K562 (cell line): Measurements from ENCODE around the gene LMX1B. TPM values are rescaled to one million over a fixed set of nuclear protein-coding genes. Genes with fewer than 3 reads are reported as not detected.

Source experiments
- ADNP ChIP-seq: fragments of 200-800 bp; sonication (Bioruptor generic); IDR thresholded peaks from 2 replicates; pipeline ENCODE4 v1.6.1; 2016; ENCODE audit warnings: missing genetic modification characterization, missing compliant biosample characterization
- CREB3L1 ChIP-seq: fragments of 450-650 bp; IDR thresholded peaks from 2 replicates; pipeline ENCODE4 v1.6.1; 2014; ENCODE audit warnings: low read depth, mild to moderate bottlenecking, moderate library complexity, borderline replicate concordance
- CREM ChIP-seq: IDR thresholded peaks from 2 replicates; pipeline ENCODE4 v1.6.1; 2014; ENCODE audit warnings: antibody characterized with exemption, low read depth
- CXXC5 ChIP-seq: fragments of 250-450 bp; sonication (Bioruptor Pico); IDR thresholded peaks from 2 replicates; pipeline ENCODE4 v1.8.0; 2022; ENCODE audit warnings: inconsistent platforms, mild to moderate bottlenecking, moderate library complexity
- FIP1L1 ChIP-seq: fragments of 200-400 bp; formaldehyde crosslinking; IDR thresholded peaks from 2 replicates; pipeline ENCODE4 v1.6.1; 2018; ENCODE audit warnings: mild to moderate bottlenecking, low read depth, low read length; ENCODE audit not compliant: poor library complexity, severe bottlenecking
- HCFC1 ChIP-seq: IDR thresholded peaks from 2 replicates; pipeline ENCODE4 v1.6.1; 2012; ENCODE audit warnings: low read depth, low read length, improper control_type of control experiment
- JUN ChIP-seq, 2 experiments: sonication (generic) in 1 of 2; formaldehyde crosslinking in 1 of 2; IDR thresholded peaks; 2 replicates each; pipeline versions ENCODE4 v1.6.1 to v1.8.0; 2012 to 2022; ENCODE audit warnings: borderline replicate concordance in 2 of 2, mild to moderate bottlenecking in 2 of 2, improper control_type of control experiment in 1 of 2, low read depth in 1 of 2, low read length in 1 of 2, missing genetic modification reagents in 1 of 2
- JUND ChIP-seq, 2 experiments: IDR thresholded peaks; 2 replicates in 1 of 2; 3 replicates in 1 of 2; pipeline ENCODE4 v1.6.1; 2011; ENCODE audit warnings: borderline replicate concordance in 2 of 2, low read depth in 2 of 2, low read length in 2 of 2, improper control_type of control experiment in 1 of 2, missing biosample characterization in 1 of 2, missing genetic modification characterization in 1 of 2, missing genetic modification reagents in 1 of 2
- L3MBTL2 ChIP-seq: fragments of 450-650 bp; IDR thresholded peaks from 2 replicates; pipeline ENCODE4 v1.6.1; 2016; ENCODE audit warnings: mild to moderate bottlenecking, moderate library complexity
- MCM2 ChIP-seq: fragments of 450-650 bp; IDR thresholded peaks from 2 replicates; pipeline ENCODE4 v1.6.1; 2017; ENCODE audit warnings: low read depth, mild to moderate bottlenecking
- MITF ChIP-seq: IDR thresholded peaks from 2 replicates; pipeline ENCODE4 v1.6.1; 2014; ENCODE audit warnings: antibody characterized with exemption
- PRPF4 ChIP-seq: fragments of 200-400 bp; formaldehyde crosslinking; IDR thresholded peaks from one replicate; pipeline ENCODE4 v1.6.1; 2017; ENCODE audit warnings: low read length, low read depth, mild to moderate bottlenecking; ENCODE audit not compliant: insufficient read depth, poor library complexity, severe bottlenecking
- RAD51 ChIP-seq: fragments of 450-650 bp; IDR thresholded peaks from 2 replicates; pipeline ENCODE4 v1.7.1; 2016; ENCODE audit warnings: low read depth, mild to moderate bottlenecking, borderline replicate concordance
- RBM25 ChIP-seq: fragments of 200-400 bp; formaldehyde crosslinking; IDR thresholded peaks from 2 replicates; pipeline ENCODE4 v1.6.1; 2018; ENCODE audit warnings: low read length, low read depth, moderate library complexity; ENCODE audit not compliant: severe bottlenecking
- RCOR1 ChIP-seq, 2 experiments: IDR thresholded peaks; 2 replicates each; pipeline ENCODE4 v1.6.1; 2012; ENCODE audit warnings: low read depth in 2 of 2, low read length in 2 of 2, borderline replicate concordance in 1 of 2, improper control_type of control experiment in 1 of 2
- SMC3 ChIP-seq: conservative IDR thresholded peaks from 2 replicates; pipeline ENCODE4 v1.6.1; 2011; ENCODE audit warnings: low read depth, low read length, improper control_type of control experiment; ENCODE audit not compliant: insufficient read depth
- polyA plus RNA-seq, 8 experiments: library from polyadenylated mRNA; depleted of rRNA in 4 of 8; stranded (reverse) in 5 of 8; unstranded in 3 of 8; fragments of >200 nt; fragmentation: Nextera tagmentation in 2 of 8; fragmentation: Illumina TruSeq in 1 of 8; extraction: Ambion mirVana in 2 of 8; extraction: Trizol in 1 of 8; gene quantifications; 2 replicates each; pipeline versions ENCODE4 v1.2.1 to v1.2.3, GENCODE V29; 2011 to 2014; ENCODE audit warnings: inconsistent platforms in 1 of 8, missing spikeins in 1 of 8
- total RNA-seq, 7 experiments: library from RNA; depleted of rRNA in 6 of 7; stranded (reverse); fragments of >200 nt in 6 of 7; fragmentation: Illumina TruSeq in 2 of 7; extraction: Trizol in 2 of 7; gene quantifications; 2 replicates each; pipeline versions ENCODE4 v1.2.1 to v1.2.3, GENCODE V29; 2011 to 2021; ENCODE audit warnings: low replicate concordance in 1 of 7
- TF ChIP-seq, protein P1 (sequence below): fragments of 450-650 bp; IDR thresholded peaks from 2 replicates; pipeline ENCODE4 v1.6.1; 2016; ENCODE audit warnings: antibody characterized with exemption
- TF ChIP-seq, protein P2 (sequence below): sonication (generic); formaldehyde crosslinking; IDR thresholded peaks from 2 replicates; pipeline ENCODE4 v1.5.0; 2020; ENCODE audit warnings: missing genetic modification reagents

The LMX1B gene
- total and polyA plus RNA-seq, 9 of the 15 experiments (the other 6 are each of a cell fraction or from before 2014, with no cell fraction given): not detected

GRCh38 chr9:126704892-126705766 lies 91.4 kb downstream of the LMX1B start (continued):
- TF ChIP-seq JUND (IDR thresholded peaks at IDR 0.05; ENCODE audit: borderline replicate concordance, low read depth, low read length) (peak; percentile 41; the same call in 1 of the 2 replicates), JUND (tag; IDR thresholded peaks at IDR 0.05; ENCODE audit: borderline replicate concordance, low read depth, low read length) (no peak), RBM25 (peak; percentile 60), JUN (IDR thresholded peaks at IDR 0.05; ENCODE audit: borderline replicate concordance, low read depth, low read length) (0 out of 2 replicates have a peak, but pooled peaks have one; percentile 20), JUN (CRISPR knock-in tag; IDR thresholded peaks at IDR 0.05; ENCODE audit: borderline replicate concordance) (no peak), ADNP (peak; percentile 81), HCFC1 (0 out of 2 replicates have a peak, but pooled peaks have one; percentile 38), CXXC5 (CRISPR knock-in tag) (peak; percentile 55), CREM (peak; percentile 48; the same call in 1 of the 2 replicates), SMC3 (peak; percentile 81), RCOR1 (IDR thresholded peaks at IDR 0.05; ENCODE audit: borderline replicate concordance in 1 of 2, low read depth in 2 of 2, low read length in 2 of 2) (peak in 1 of 2 experiments; percentile 72; a peak in 2 of 4 replicates), MCM2 (no peak), FIP1L1 (peak; percentile 24), CREB3L1 (peak; percentile 25; the same call in 1 of the 2 replicates), L3MBTL2 (peak; percentile 89), RAD51 (peak; percentile 88), PRPF4 (no peak), MITF (peak; percentile 87)
- TF ChIP-seq, protein P1, sequence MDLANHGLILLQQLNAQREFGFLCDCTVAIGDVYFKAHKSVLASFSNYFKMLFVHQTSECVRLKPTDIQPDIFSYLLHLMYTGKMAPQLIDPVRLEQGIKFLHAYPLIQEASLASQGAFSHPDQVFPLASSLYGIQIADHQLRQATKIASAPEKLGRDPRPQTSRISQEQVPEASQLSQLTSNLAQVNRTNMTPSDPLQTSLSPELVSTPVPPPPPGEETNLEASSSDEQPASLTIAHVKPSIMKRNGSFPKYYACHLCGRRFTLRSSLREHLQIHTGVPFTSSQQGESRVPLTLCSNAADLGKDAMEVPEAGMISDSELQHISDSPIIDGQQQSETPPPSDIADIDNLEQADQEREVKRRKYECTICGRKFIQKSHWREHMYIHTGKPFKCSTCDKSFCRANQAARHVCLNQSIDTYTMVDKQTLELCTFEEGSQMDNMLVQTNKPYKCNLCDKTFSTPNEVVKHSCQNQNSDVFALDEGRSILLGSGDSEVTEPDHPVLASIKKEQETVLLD: 0 out of 2 replicates have a peak, but pooled peaks have one; percentile 33
- TF ChIP-seq, protein P2, sequence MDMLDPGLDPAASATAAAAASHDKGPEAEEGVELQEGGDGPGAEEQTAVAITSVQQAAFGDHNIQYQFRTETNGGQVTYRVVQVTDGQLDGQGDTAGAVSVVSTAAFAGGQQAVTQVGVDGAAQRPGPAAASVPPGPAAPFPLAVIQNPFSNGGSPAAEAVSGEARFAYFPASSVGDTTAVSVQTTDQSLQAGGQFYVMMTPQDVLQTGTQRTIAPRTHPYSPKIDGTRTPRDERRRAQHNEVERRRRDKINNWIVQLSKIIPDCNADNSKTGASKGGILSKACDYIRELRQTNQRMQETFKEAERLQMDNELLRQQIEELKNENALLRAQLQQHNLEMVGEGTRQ (CRISPR knock-in tag): peak; percentile 92
